HG03039 (cell line): ENCODE measurements around the gene VASH2.
A peak's percentile ranks its signal among the peaks of the same experiment; 100 is the strongest.

ENCODE experiments used
- ATAC-seq: cut with Tn5 transposase; IDR thresholded peaks from one replicate; pipeline ENCODE4 v1.9.1; 2021; ENCODE audit warnings: mild to moderate bottlenecking, moderate library complexity; ENCODE audit not compliant: unreplicated experiment

VASH2 gene

GRCh38 chr1:212928323-212929291 is 21.7 kb upstream of the VASH2 start:
- peak; percentile 88 for ATAC-seq

- ATAC-seq, result no peak
Measured at GRCh38 chr1:212930986-212931678, 19.2 kb upstream of the VASH2 start.

- no peak for ATAC-seq
Measured at GRCh38 chr1:212933815-212934471, 16.4 kb upstream of the VASH2 start.

GRCh38 chr1:212935387-212935981 is 14.9 kb upstream of the VASH2 start:
- ATAC-seq, result no peak

- ATAC-seq, result no peak
Measured at GRCh38 chr1:212937034-212937433, 13.3 kb upstream of the VASH2 start.

- ATAC-seq, result no peak
Measured at GRCh38 chr1:212938846-212939245, 11.5 kb upstream of the VASH2 start.

GRCh38 chr1:212941452-212941851 is 8.9 kb upstream of the VASH2 start:
- ATAC-seq, result no peak

GRCh38 chr1:212942679-212943392 is 7.5 kb upstream of the VASH2 start:
- no peak for ATAC-seq

GRCh38 chr1:212943393-212943710 is 7.0 kb upstream of the VASH2 start:
- ATAC-seq, result no peak

GRCh38 chr1:212944229-212944901 is 6.0 kb upstream of the VASH2 start:
- no peak for ATAC-seq

- no peak for ATAC-seq
Measured at GRCh38 chr1:212945056-212945455, 5.3 kb upstream of the VASH2 start.

- no peak for ATAC-seq
Measured at GRCh38 chr1:212945463-212946160, 4.7 kb upstream of the VASH2 start.

GRCh38 chr1:212946872-212947271 is 3.5 kb upstream of the VASH2 start:
- no peak for ATAC-seq

- ATAC-seq, result no peak
Measured at GRCh38 chr1:212949771-212950170, 570 bp upstream of the VASH2 start.

- ATAC-seq, result no peak
Measured at GRCh38 chr1:212951126-212951946, 995 bp downstream of the VASH2 start.

GRCh38 chr1:212951947-212952640 is 1.8 kb downstream of the VASH2 start:
- ATAC-seq, result no peak

GRCh38 chr1:212952641-212952976 is 2.3 kb downstream of the VASH2 start:
- ATAC-seq, result no peak

GRCh38 chr1:212953321-212953720 is 3.0 kb downstream of the VASH2 start:
- ATAC-seq, result no peak
